NCI-H2196 treated with DMSO at 0.1 percent for 48 hours (cell line): ENCODE results near the gene GMFB.

Experiments used
- DNase-seq: peaks from one replicate; lab custom pipeline; 2025; ENCODE audit not compliant: unreplicated experiment; lab: John Stamatoyannopoulos, UW

The GMFB gene

GRCh38 chr14:54428527-54428926, 60.3 kb downstream of the GMFB start:
- no peak for DNase-seq

- no peak for DNase-seq
Observed at GRCh38 chr14:54427871-54428270, 60.9 kb downstream of the GMFB start.

- DNase-seq = no peak
Observed at GRCh38 chr14:54425537-54426274, 63.1 kb downstream of the GMFB start.

DNA sequence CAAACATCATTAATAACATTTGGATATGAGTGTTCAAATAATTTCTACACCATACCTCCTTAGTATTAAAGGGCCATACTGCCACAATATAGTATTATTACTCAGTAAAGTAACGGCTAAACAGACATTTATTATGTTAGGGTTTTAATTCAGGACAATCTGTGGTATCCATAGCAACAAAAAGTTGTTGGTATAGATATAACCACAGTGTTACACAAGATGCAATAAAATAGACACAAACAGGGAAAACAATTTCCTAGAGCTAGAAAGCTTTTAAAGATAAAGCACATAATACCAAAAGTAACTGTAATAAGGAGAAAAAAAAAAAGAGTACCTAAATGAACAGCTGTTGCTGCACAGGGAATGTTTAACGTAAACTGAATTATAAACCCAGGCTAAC, 63.7 kb downstream of the GMFB start:
- no peak for DNase-seq
